NCI-H2107 treated with DMSO at 0.1 percent for 48 hours (cell line): ENCODE data around the gene MRPS17.
"Not testable (repeated sequence)": the region's sequence is repeated elsewhere in the genome, so short reads cannot be mapped to it uniquely, and the experiment has no call there.

Experiments
- DNase-seq: peaks from one replicate; lab custom pipeline; 2025; ENCODE audit not compliant: unreplicated experiment; lab: John Stamatoyannopoulos, UW

The MRPS17 gene

GRCh38 chr7:55951637-55952351 is at the start of gene MRPS17:
TSS of gene MRPS17 (plus strand) at chr7:55951877. CDS start at chr7:55953196, 1,319 bp downstream.
- peak; percentile 87 for DNase-seq

GRCh38 chr7:55903985-55904759 is 47.5 kb upstream of the MRPS17 start:
- DNase-seq, result no peak

GRCh38 chr7:55912748-55913158 is 38.9 kb upstream of the MRPS17 start:
- no peak for DNase-seq

- DNase-seq, result no peak
Observed at GRCh38 chr7:55917771-55918170, 33.9 kb upstream of the MRPS17 start.

- no peak for DNase-seq
Observed at GRCh38 chr7:55928006-55928767, 23.5 kb upstream of the MRPS17 start.

- no peak for DNase-seq
Observed at GRCh38 chr7:55931421-55932151, 20.1 kb upstream of the MRPS17 start.

- DNase-seq, result no peak
Observed at GRCh38 chr7:55939514-55940123, 12.1 kb upstream of the MRPS17 start.

- DNase-seq, result no peak
Observed at GRCh38 chr7:55946545-55946944, 5.1 kb upstream of the MRPS17 start.

- DNase-seq, result not testable (repeated sequence)
Observed at GRCh38 chr7:55952352-55952671, 635 bp downstream of the MRPS17 start.

- no peak for DNase-seq
Observed at GRCh38 chr7:55953707-55954475, 2.2 kb downstream of the MRPS17 start.

- no peak for DNase-seq
Observed at GRCh38 chr7:55957190-55957589, 5.5 kb downstream of the MRPS17 start.

GRCh38 chr7:55962014-55962413 is 10.3 kb downstream of the MRPS17 start:
- no peak for DNase-seq

GRCh38 chr7:55963584-55964168 is 12.0 kb downstream of the MRPS17 start:
- DNase-seq, result no peak

GRCh38 chr7:55964261-55965099 is 12.8 kb downstream of the MRPS17 start, which contains the start of gene NIPSNAP2:
TSS of gene NIPSNAP2 (plus strand) at chr7:55964585. CDS start at chr7:55964610, 25 bp downstream.
- peak; percentile 56 for DNase-seq

GRCh38 chr7:55965100-55965470 is 13.4 kb downstream of the MRPS17 start:
- no peak for DNase-seq

GRCh38 chr7:55965805-55966421 is 14.2 kb downstream of the MRPS17 start:
- no peak for DNase-seq

- no peak for DNase-seq
Observed at GRCh38 chr7:55966851-55967250, 15.2 kb downstream of the MRPS17 start.

- no peak for DNase-seq
Observed at GRCh38 chr7:55969391-55969790, 17.7 kb downstream of the MRPS17 start.
